GM12875 (cell line): ENCODE results near the gene RBM47.

ENCODE experiments used
- H3K4me3 ChIP-seq: one replicate; pipeline ENCODE4 v1.5.1; 2011; ENCODE audit warnings: low read depth, low read length, control low read depth
- CTCF ChIP-seq: IDR thresholded peaks from 2 replicates; pipeline ENCODE4 v1.5.1; 2011; ENCODE audit warnings: low read depth, mild to moderate bottlenecking, control low read depth, inconsistent platforms, low read length, moderate library complexity, borderline replicate concordance; ENCODE audit not compliant: insufficient read depth

RBM47 gene

GRCh38 chr4:40623707-40624106 is 6.0 kb downstream of the RBM47 start:
- H3K4me3 ChIP-seq: no peak overlapping the region
- no peak for TF ChIP-seq CTCF

- H3K4me3 ChIP-seq: no peak overlapping the region
- no peak for TF ChIP-seq CTCF
Observed at GRCh38 chr4:40622913-40623312, 6.8 kb downstream of the RBM47 start.

GRCh38 chr4:40621592-40622512 is 7.8 kb downstream of the RBM47 start:
- peak overlapping the region; percentile 19 for H3K4me3 ChIP-seq
- TF ChIP-seq CTCF: no peak

GRCh38 chr4:40621229-40621591 is 8.5 kb downstream of the RBM47 start:
- TF ChIP-seq CTCF: no peak
- no peak overlapping the region for H3K4me3 ChIP-seq

- no peak overlapping the region for H3K4me3 ChIP-seq
- no peak for TF ChIP-seq CTCF
Observed at GRCh38 chr4:40619600-40619999, 10.1 kb downstream of the RBM47 start.

GRCh38 chr4:40617872-40618271 is 11.8 kb downstream of the RBM47 start:
- no peak for TF ChIP-seq CTCF
- no peak overlapping the region for H3K4me3 ChIP-seq

GRCh38 chr4:40614031-40614430 is 15.6 kb downstream of the RBM47 start:
- H3K4me3 ChIP-seq: no peak overlapping the region
- no peak for TF ChIP-seq CTCF
